ENCODE data around the gene MESP1. TPM values are rescaled to one million over a fixed set of nuclear protein-coding genes. Genes with fewer than 3 reads are reported as not detected.
"Not testable (repeated sequence)": the region's sequence is repeated elsewhere in the genome, so short reads cannot be mapped to it uniquely, and the experiment has no call there.

Gene MESP1
- total RNA-seq, 1 experiment from 2014 or later: not detected

DNA sequence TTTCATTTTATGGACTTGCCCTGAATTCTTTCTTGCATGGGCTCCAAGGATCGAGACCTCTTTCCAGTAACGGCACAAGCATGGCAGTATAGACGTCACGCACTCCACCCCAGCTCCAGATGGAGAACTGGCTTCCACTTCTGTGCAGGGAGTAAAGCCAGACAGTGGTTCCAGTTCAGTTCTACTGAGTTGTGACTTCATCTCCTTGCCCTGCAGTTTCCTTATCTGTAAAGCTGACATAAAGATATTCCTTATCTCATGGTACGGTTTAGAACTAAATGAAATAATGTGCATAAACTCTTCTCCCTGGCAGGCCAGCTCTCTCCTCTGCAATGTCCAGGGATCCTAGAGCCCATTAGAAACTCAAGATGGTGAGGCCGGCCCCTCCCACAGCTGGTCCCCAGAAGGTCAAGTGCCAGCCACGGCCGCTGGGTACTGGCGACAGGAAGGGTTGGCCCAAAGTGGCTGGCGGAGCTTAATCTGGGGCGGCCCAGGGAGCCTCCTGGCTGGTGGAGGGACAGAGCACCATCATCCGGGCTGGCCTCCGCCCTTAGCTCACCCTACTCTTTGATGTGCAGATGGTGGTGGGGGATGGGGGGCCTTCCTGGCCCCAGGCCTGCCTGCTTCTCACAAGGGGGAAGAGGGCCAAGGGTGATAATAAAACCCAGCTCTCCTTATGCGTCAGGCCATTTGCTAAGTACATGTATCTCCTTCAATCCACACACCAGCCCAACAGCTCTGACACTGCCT is 32.2 kb upstream of the MESP1 start:
- Histone ChIP-seq H3K4me2 (ENCODE audit: low read depth, low read length, poor library complexity, severe bottlenecking) (no peak overlapping the region), H4K20me1 (ENCODE audit: insufficient read depth, low read depth, low read length) (no peaks in the 10 kb centered on the region), H3K9ac (ENCODE audit: low read length) (no peak overlapping the region), H3K4me3 (ENCODE audit: low read length) (no peak overlapping the region), H3K27ac (ENCODE audit: low read length) (no peak overlapping the region), H3K27me3 (ENCODE audit: low read length) (no peaks in the 10 kb centered on the region), H3K36me3 (ENCODE audit: insufficient read depth, low read length) (no peaks in the 10 kb centered on the region), H3K9me3 (ENCODE audit: low read length) (no peaks in the 10 kb centered on the region), H3K79me2 (ENCODE audit: low read length) (no peaks in the 10 kb centered on the region), H3K4me1 (ENCODE audit: low read length) (no peaks in the 10 kb centered on the region), H3K9me2 (replicated peaks; ENCODE audit: insufficient read depth, low read length) (no peaks in the 10 kb centered on the region), H2AFZ (ENCODE audit: low read length) (no peak overlapping the region)
- DNase-seq: no peak

DNA sequence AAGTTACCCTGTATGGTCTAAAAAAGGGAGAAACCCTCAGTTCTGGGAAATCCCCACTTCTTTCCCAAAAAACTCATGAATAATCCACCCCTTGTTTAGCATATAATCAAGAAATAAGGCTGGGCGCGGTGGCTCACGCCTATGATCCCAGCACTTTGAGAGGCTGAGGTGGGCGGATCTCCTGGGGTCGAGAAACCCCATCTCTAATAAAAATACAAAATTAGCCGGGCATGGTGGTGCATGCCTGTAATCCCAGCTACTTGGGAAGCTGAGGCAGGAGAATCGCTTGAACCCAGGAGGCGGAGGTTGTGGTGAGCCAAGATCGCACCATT is 31.5 kb upstream of the MESP1 start:
- not testable (repeated sequence) for H3K9ac ChIP-seq (ENCODE audit: low read length); H3K4me2 ChIP-seq (ENCODE audit: low read depth, low read length, poor library complexity, severe bottlenecking)

DNA sequence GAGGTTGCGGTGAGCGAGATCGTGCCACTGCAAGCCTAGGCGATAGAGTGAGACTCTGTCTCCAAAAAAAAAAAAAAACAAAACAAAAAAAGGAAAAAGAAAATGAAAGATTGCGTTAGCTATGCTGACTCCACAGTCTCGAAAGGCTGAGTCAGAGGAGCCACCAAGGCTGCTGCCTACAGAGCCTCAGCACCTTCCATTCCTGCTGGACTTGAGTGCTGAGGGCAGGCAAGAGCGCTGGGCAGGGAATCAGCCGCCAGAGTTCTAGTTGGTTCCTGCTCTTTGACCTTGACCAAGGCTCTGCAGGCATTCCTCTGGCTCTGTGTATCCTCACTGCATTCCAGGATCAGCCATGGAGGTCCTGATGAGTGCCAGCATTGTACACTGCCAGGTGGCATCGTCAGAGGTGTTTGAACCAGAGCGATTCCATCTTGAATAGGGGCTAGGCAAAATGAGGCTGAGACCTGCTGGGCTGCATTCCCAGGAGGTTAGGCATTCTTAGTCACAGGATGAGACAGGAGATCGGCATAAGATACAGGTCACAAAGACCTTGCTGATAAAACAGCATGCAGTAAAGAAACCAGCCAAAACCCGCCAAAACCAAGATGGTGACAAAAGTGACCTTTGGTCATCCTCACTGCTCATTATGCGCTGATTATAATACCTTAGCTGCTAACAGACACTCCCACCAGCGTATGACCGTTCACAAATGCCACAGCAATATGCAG is 31.0 kb upstream of the MESP1 start:
- H4K20me1 ChIP-seq (ENCODE audit: insufficient read depth, low read depth, low read length): no peaks in the 10 kb centered on the region
- H2AFZ ChIP-seq (ENCODE audit: low read length): no peak overlapping the region
- H3K4me2 ChIP-seq (ENCODE audit: low read depth, low read length, poor library complexity, severe bottlenecking): no peak overlapping the region
- DNase-seq: no peak
- H3K4me3 ChIP-seq (ENCODE audit: low read length): no peak overlapping the region
- no peaks in the 10 kb centered on the region for H3K4me1 ChIP-seq (ENCODE audit: low read length)
- no peaks in the 10 kb centered on the region for H3K79me2 ChIP-seq (ENCODE audit: low read length)
- H3K27ac ChIP-seq (ENCODE audit: low read length): no peak overlapping the region
- no peaks in the 10 kb centered on the region for H3K27me3 ChIP-seq (ENCODE audit: low read length)
- no peaks in the 10 kb centered on the region for H3K36me3 ChIP-seq (ENCODE audit: insufficient read depth, low read length)
- no peaks in the 10 kb centered on the region for H3K9me2 ChIP-seq (replicated peaks; ENCODE audit: insufficient read depth, low read length)
- no peak overlapping the region for H3K9ac ChIP-seq (ENCODE audit: low read length)
- no peaks in the 10 kb centered on the region for H3K9me3 ChIP-seq (ENCODE audit: low read length)

More for the DNA sequence above, 31.5 kb upstream of the MESP1 start:
- not testable (repeated sequence) for H3K27me3 ChIP-seq (ENCODE audit: low read length); H3K79me2 ChIP-seq (ENCODE audit: low read length); H3K9me2 ChIP-seq (replicated peaks; ENCODE audit: insufficient read depth, low read length); H3K4me3 ChIP-seq (ENCODE audit: low read length); H2AFZ ChIP-seq (ENCODE audit: low read length); H3K36me3 ChIP-seq (ENCODE audit: insufficient read depth, low read length); DNase-seq; H4K20me1 ChIP-seq (ENCODE audit: insufficient read depth, low read depth, low read length); H3K9me3 ChIP-seq (ENCODE audit: low read length); H3K4me1 ChIP-seq (ENCODE audit: low read length); H3K27ac ChIP-seq (ENCODE audit: low read length)

DNA sequence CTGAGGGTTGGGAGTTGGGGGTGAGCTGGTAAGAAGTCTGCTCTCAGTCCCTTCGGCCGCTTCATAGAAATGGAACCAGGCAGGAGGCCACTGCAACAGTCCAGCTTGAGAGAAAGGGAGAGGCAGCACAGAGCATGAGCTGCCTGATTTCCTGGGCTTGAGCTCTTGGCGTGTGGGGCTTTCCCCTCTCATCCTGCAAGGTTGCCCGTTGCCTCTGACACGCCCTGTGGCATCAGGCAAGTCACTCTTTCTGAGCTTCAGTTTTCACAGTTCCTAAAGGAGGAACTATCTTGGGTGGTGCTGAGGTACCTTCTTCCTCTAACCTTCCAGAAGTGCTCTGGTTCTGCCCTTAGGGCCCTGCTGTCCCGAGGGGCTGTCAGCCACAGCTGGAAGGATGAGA is 30.0 kb upstream of the MESP1 start:
- Histone ChIP-seq H3K36me3 (ENCODE audit: insufficient read depth, low read length) (no peaks in the 10 kb centered on the region), H3K9me3 (ENCODE audit: low read length) (no peaks in the 10 kb centered on the region), H3K4me1 (ENCODE audit: low read length) (no peaks in the 10 kb centered on the region), H3K4me2 (ENCODE audit: low read depth, low read length, poor library complexity, severe bottlenecking) (no peak overlapping the region), H3K27me3 (ENCODE audit: low read length) (no peaks in the 10 kb centered on the region), H3K9ac (ENCODE audit: low read length) (no peak overlapping the region), H3K79me2 (ENCODE audit: low read length) (no peaks in the 10 kb centered on the region), H3K4me3 (ENCODE audit: low read length) (no peak overlapping the region), H3K9me2 (replicated peaks; ENCODE audit: insufficient read depth, low read length) (no peaks in the 10 kb centered on the region), H4K20me1 (ENCODE audit: insufficient read depth, low read depth, low read length) (no peaks in the 10 kb centered on the region), H3K27ac (ENCODE audit: low read length) (no peak overlapping the region), H2AFZ (ENCODE audit: low read length) (no peak overlapping the region)
- DNase-seq: no peak

DNA sequence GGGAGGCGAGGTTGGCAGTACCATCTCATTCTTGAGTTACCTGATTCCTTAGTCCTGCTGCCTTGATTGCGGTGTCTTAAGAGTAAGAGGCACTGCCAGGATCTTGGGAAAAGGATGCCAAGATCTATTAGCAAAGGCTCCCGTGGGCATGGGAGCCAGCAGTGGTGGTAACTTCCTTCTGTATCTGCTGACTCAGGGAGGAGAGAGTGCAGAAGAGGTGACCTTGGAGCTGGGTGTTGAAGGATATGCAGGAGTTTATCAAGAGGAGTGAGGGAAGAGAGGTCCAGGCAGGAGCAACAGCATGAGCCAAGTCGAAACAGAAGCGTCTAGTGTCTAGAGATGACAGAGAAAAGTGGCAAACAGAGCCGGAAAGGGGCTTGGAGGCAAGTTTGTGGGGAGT is 29.6 kb upstream of the MESP1 start:
- no peaks in the 10 kb centered on the region for H4K20me1 ChIP-seq (ENCODE audit: insufficient read depth, low read depth, low read length)
- no peak overlapping the region for H2AFZ ChIP-seq (ENCODE audit: low read length)
- no peak overlapping the region for H3K4me3 ChIP-seq (ENCODE audit: low read length)
- DNase-seq: no peak
- no peaks in the 10 kb centered on the region for H3K36me3 ChIP-seq (ENCODE audit: insufficient read depth, low read length)
- no peak overlapping the region for H3K4me2 ChIP-seq (ENCODE audit: low read depth, low read length, poor library complexity, severe bottlenecking)
- H3K79me2 ChIP-seq (ENCODE audit: low read length): no peaks in the 10 kb centered on the region
- no peaks in the 10 kb centered on the region for H3K9me2 ChIP-seq (replicated peaks; ENCODE audit: insufficient read depth, low read length)
- no peak overlapping the region for H3K9ac ChIP-seq (ENCODE audit: low read length)
- no peak overlapping the region for H3K27ac ChIP-seq (ENCODE audit: low read length)
- no peaks in the 10 kb centered on the region for H3K9me3 ChIP-seq (ENCODE audit: low read length)
- H3K4me1 ChIP-seq (ENCODE audit: low read length): no peaks in the 10 kb centered on the region
- H3K27me3 ChIP-seq (ENCODE audit: low read length): no peaks in the 10 kb centered on the region

DNA sequence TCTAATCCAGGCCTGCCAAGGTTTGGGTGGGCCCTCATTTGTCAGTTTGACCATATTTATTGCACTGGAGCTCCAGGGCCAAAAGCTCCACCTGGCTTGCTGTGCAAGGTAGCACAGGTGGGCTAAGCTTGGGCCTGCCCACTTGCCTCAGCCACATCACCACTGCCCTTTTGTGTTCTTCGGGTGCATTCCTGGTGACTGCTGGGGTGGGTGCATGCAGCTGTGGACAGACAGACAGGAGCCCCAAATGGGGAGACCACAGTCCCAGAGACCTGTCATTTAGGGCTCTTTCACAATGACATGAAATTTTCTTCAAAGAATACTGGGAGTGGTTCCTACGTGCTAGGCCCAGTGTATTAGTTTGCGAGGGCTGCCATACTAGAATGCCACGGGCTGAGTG is 27.8 kb upstream of the MESP1 start:
- Histone ChIP-seq H3K9me2 (replicated peaks; ENCODE audit: insufficient read depth, low read length) (no peaks in the 10 kb centered on the region), H3K27me3 (ENCODE audit: low read length) (no peaks in the 10 kb centered on the region), H3K36me3 (ENCODE audit: insufficient read depth, low read length) (no peaks in the 10 kb centered on the region), H3K79me2 (ENCODE audit: low read length) (no peaks in the 10 kb centered on the region), H2AFZ (ENCODE audit: low read length) (no peak overlapping the region), H3K4me2 (ENCODE audit: low read depth, low read length, poor library complexity, severe bottlenecking) (no peak overlapping the region), H3K4me3 (ENCODE audit: low read length) (no peak overlapping the region), H3K9ac (ENCODE audit: low read length) (no peak overlapping the region), H3K27ac (ENCODE audit: low read length) (no peak overlapping the region), H3K4me1 (ENCODE audit: low read length) (no peaks in the 10 kb centered on the region), H3K9me3 (ENCODE audit: low read length) (no peaks in the 10 kb centered on the region), H4K20me1 (ENCODE audit: insufficient read depth, low read depth, low read length) (no peaks in the 10 kb centered on the region)
- DNase-seq: no peak

DNA sequence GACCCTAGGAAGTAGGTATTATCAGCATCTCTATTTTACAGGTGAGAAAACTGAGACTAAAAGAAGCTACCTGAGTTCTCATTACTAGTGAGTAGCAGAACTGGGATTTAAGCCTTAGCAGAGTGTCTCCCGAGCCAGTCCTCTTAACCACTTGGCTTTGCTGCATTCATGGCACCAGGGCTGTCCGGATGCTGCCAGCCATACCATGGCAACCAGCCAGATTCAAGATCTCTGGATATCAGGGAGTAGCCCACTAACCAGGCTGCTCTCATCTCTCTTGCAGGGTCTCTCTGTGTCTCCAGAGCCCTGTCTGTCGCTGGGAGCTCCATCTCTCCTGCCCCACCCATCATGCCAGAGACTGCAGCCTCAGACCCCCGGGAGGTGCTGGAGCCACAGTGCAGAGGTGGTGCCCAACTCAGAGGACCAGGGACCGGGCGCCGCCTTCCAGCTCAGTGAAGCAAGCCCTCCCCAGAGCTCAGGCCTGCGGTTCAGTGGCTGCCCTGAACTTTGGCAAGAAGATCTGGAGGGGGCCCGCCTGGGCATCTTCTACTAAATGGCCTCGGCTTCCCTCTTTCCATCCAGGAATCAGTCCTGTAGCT is 26.8 kb upstream of the MESP1 start:
- H3K36me3 ChIP-seq (ENCODE audit: insufficient read depth, low read length): no peaks in the 10 kb centered on the region
- H3K27ac ChIP-seq (ENCODE audit: low read length): no peak overlapping the region
- no peak overlapping the region for H3K4me2 ChIP-seq (ENCODE audit: low read depth, low read length, poor library complexity, severe bottlenecking)
- no peak overlapping the region for H3K4me3 ChIP-seq (ENCODE audit: low read length)
- H3K27me3 ChIP-seq (ENCODE audit: low read length): no peaks in the 10 kb centered on the region
- no peaks in the 10 kb centered on the region for H3K4me1 ChIP-seq (ENCODE audit: low read length)
- no peak for DNase-seq
- H3K9me2 ChIP-seq (replicated peaks; ENCODE audit: insufficient read depth, low read length): no peaks in the 10 kb centered on the region
- H4K20me1 ChIP-seq (ENCODE audit: insufficient read depth, low read depth, low read length): no peaks in the 10 kb centered on the region
- no peak overlapping the region for H3K9ac ChIP-seq (ENCODE audit: low read length)
- H3K9me3 ChIP-seq (ENCODE audit: low read length): no peaks in the 10 kb centered on the region
- H3K79me2 ChIP-seq (ENCODE audit: low read length): no peaks in the 10 kb centered on the region
- no peak overlapping the region for H2AFZ ChIP-seq (ENCODE audit: low read length)

DNA sequence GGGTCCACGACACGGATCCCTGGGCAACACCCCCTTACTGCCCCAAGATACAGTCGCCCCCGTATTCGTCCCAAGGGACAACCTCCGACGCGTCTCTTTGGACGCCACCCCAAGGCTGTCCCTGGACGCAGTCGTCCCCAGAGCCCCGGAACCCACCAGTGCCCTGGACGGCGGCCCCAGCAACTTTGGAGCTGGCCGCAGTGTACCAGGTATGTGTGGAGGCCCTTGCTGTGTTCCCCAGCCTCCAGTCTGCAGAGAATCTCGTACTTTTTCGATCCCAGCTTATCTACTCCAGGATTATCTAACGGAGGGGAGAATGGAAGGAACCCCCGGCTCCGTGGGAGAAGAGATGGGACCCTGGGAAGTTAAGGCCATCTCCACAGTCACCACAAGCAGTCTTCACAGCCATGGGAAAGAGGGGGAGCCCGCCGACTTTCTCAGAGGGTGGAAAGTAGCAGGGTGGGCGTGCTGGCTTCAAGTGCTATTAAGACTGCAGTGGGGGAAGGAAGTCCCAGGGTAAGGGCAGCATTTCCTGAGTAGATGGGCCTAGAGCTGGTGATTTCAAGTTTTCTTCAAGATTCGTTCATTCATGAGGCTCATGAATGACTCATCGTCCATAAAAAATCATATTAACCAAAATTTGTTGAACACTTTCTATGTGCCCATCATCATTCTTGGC is 26.2 kb upstream of the MESP1 start:
- no peaks in the 10 kb centered on the region for H3K27me3 ChIP-seq (ENCODE audit: low read length)
- no peaks in the 10 kb centered on the region for H3K79me2 ChIP-seq (ENCODE audit: low read length)
- no peaks in the 10 kb centered on the region for H3K36me3 ChIP-seq (ENCODE audit: insufficient read depth, low read length)
- DNase-seq: no peak
- H3K4me2 ChIP-seq (ENCODE audit: low read depth, low read length, poor library complexity, severe bottlenecking): no peak overlapping the region
- H3K4me1 ChIP-seq (ENCODE audit: low read length): no peaks in the 10 kb centered on the region
- no peak overlapping the region for H3K4me3 ChIP-seq (ENCODE audit: low read length)
- no peak overlapping the region for H3K9ac ChIP-seq (ENCODE audit: low read length)
- no peak overlapping the region for H2AFZ ChIP-seq (ENCODE audit: low read length)
- no peaks in the 10 kb centered on the region for H4K20me1 ChIP-seq (ENCODE audit: insufficient read depth, low read depth, low read length)
- no peaks in the 10 kb centered on the region for H3K9me3 ChIP-seq (ENCODE audit: low read length)
- no peaks in the 10 kb centered on the region for H3K9me2 ChIP-seq (replicated peaks; ENCODE audit: insufficient read depth, low read length)
- no peak overlapping the region for H3K27ac ChIP-seq (ENCODE audit: low read length)

Measured in Karpas-422 (cell line).